ENCODE data around the gene C1QTNF8. TPM values are rescaled to one million over a fixed set of nuclear protein-coding genes. Genes with fewer than 3 reads are reported as not detected.

C1QTNF8 gene
- total RNA-seq, 1 experiment from 2014 or later, result 0.27 TPM

- H3K4me3 ChIP-seq (replicated peaks in 1 of 2; ENCODE audit: low read depth in 1 of 2, low read length in 2 of 2), result no peak overlapping the region
- RAD21 ChIA-PET (ENCODE audit: low non-redundant PET in 1 of 2, low total read pairs in 2 of 2, uncharacterized antibody in 2 of 2, unreplicated experiment in 2 of 2), result no interaction called here
- POLR2A ChIA-PET, result no interaction called here
- ATAC-seq (no peak), DNase-seq (ENCODE audit: low read depth, low spot score) (no peak)
- CTCF ChIA-PET, result no interaction called here
- H3K36me3 ChIP-seq (ENCODE audit: control insufficient read depth in 1 of 2, insufficient read depth in 2 of 2, low read length in 2 of 2), result no peaks in the 10 kb centered on the region
- H3K79me2 ChIP-seq (ENCODE audit: insufficient read depth, low read length), result no peaks in the 10 kb centered on the region
- BruUV-seq (replicated peaks), result no TSS peak
- no peaks in the 10 kb centered on the region for H4K20me1 ChIP-seq (ENCODE audit: insufficient read depth)
- intact Hi-C loops (cut with micrococcal nuclease), result loop anchor here (10.0 kb wide), 1 partner anchor 156 kb away; no protein-coding TSS in a partner anchor
- H3K27ac ChIP-seq (ENCODE audit: low read depth, low read length), result no peak overlapping the region
- H3K9ac ChIP-seq (ENCODE audit: low read length), result no peak overlapping the region
- H3K9me3 ChIP-seq (ENCODE audit: control insufficient read depth in 1 of 2, insufficient read depth in 1 of 2, low read depth in 1 of 2, low read length in 2 of 2), result no peaks in the 10 kb centered on the region
- H3K27me3 ChIP-seq (ENCODE audit: insufficient read depth, low read length), result no peaks in the 10 kb centered on the region
- no peak overlapping the region for H2AFZ ChIP-seq (ENCODE audit: low read depth, low read length, poor library complexity, severe bottlenecking)
- no peak overlapping the region for H3K4me2 ChIP-seq (ENCODE audit: low read length)
- no peak for TF ChIP-seq EZH2 (IDR thresholded peaks at IDR 0.05)
- peaks cover 17 to 27% of the 10 kb centered on the region in 2 experiments for H3K4me1 ChIP-seq (ENCODE audit: control insufficient read depth in 1 of 2, insufficient read depth in 2 of 2, low read length in 2 of 2)
- no peaks in the 10 kb centered on the region for H3K9me2 ChIP-seq (ENCODE audit: insufficient read depth)
Measured at GRCh38 chr16:1050516-1050915, 45.5 kb downstream of the C1QTNF8 start.

- TF ChIP-seq ZNF274 (IDR thresholded peaks at IDR 0.05; ENCODE audit: low read depth, low read length) (no peak), JUND (IDR thresholded peaks at IDR 0.05) (no peak), RAD21 (IDR thresholded peaks at IDR 0.05; ENCODE audit: low read depth) (no peak), MAX (IDR thresholded peaks at IDR 0.05) (no peak), FOSL1 (IDR thresholded peaks at IDR 0.05; ENCODE audit: low read depth) (no peak), ELF1 (IDR thresholded peaks at IDR 0.05; ENCODE audit: borderline replicate concordance, low read depth) (no peak), YY1 (IDR thresholded peaks at IDR 0.05; ENCODE audit: extremely low read depth, insufficient replicate concordance, low read depth, low read length) (no peak), ZFX (IDR thresholded peaks at IDR 0.05) (no peak), REST (IDR thresholded peaks at IDR 0.05; ENCODE audit: low read depth) (no peak)
- POLR2A ChIA-PET, result no interaction called here
- Histone ChIP-seq H3K9me3 (ENCODE audit: control insufficient read depth in 1 of 2, insufficient read depth in 1 of 2, low read depth in 1 of 2, low read length in 2 of 2) (no peaks in the 10 kb centered on the region), H3K27me3 (ENCODE audit: insufficient read depth, low read length) (no peaks in the 10 kb centered on the region), H3K9ac (ENCODE audit: low read length) (no peak overlapping the region), H4K20me1 (ENCODE audit: insufficient read depth) (no peaks in the 10 kb centered on the region), H3K27ac (ENCODE audit: low read depth, low read length) (no peak overlapping the region), H3K79me2 (ENCODE audit: insufficient read depth, low read length) (no peaks in the 10 kb centered on the region), H3K4me1 (ENCODE audit: control insufficient read depth in 1 of 2, insufficient read depth in 2 of 2, low read length in 2 of 2) (peaks cover 19 to 31% of the 10 kb centered on the region in 2 experiments), H3K36me3 (ENCODE audit: control insufficient read depth in 1 of 2, insufficient read depth in 2 of 2, low read length in 2 of 2) (no peaks in the 10 kb centered on the region), H2AFZ (ENCODE audit: low read depth, low read length, poor library complexity, severe bottlenecking) (no peak overlapping the region), H3K4me2 (ENCODE audit: low read length) (no peak overlapping the region), H3K9me2 (ENCODE audit: insufficient read depth) (no peaks in the 10 kb centered on the region), H3K4me3 (replicated peaks in 1 of 2; ENCODE audit: low read depth in 1 of 2, low read length in 2 of 2) (no peak overlapping the region)
- BruUV-seq (replicated peaks), result no TSS peak
- CTCF ChIA-PET, result no interaction called here
- intact Hi-C loops (cut with micrococcal nuclease), result loop anchor here (10.0 kb wide), 1 partner anchor 155 kb away; no protein-coding TSS in a partner anchor
- ATAC-seq (no peak), DNase-seq (ENCODE audit: low read depth, low spot score) (no peak)
- RAD21 ChIA-PET (ENCODE audit: low non-redundant PET in 1 of 2, low total read pairs in 2 of 2, uncharacterized antibody in 2 of 2, unreplicated experiment in 2 of 2), result no interaction called here
Measured at GRCh38 chr16:1049976-1050247, 46.1 kb downstream of the C1QTNF8 start.
